ENCODE data around the gene UBASH3B. TPM values are rescaled to one million over a fixed set of nuclear protein-coding genes. Genes with fewer than 3 reads are reported as not detected.

Gene UBASH3B
- total RNA-seq, 1 donor from 2014 or later: 17.9 TPM

DNA sequence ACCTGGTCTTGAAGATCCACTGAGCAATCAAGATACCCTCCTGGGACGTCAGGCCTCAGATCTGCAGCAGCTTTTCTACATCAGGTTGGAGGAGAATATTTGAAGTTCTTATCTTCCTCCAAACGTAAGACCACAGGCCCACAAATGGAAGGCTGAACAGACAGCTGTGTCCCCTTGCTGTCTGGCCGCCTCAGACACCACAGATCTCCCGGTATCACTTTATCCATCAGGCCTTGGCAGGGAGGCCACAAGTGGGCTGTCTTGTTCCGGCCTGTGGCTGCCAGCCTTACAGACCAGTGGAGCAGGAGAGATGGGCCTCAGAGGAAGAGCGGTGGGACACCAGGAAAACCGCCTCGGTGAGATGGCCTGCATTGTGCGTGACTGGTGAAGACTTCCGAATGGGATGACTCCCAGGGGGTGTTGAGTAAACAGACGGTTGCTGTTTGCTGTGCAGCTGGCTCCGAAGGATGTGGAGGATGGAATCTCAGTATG, 15.9 kb downstream of the UBASH3B start:
- no peak overlapping the region for H3K27ac Mint-ChIP-seq
- H3K36me3 Mint-ChIP-seq (ENCODE audit: low read depth): peaks cover 11% of the 10 kb centered on the region
- intact Hi-C loops (cut with micrococcal nuclease): no loop called here
- H3K9me3 Mint-ChIP-seq: peaks cover 6% of the 10 kb centered on the region
- DNase-seq (ENCODE audit: low spot score): no peak
- H3K4me3 Mint-ChIP-seq: no peak overlapping the region
- peaks cover 10% of the 10 kb centered on the region for H3K27me3 Mint-ChIP-seq (ENCODE audit: insufficient read depth)
- peaks cover 40% of the 10 kb centered on the region for H3K4me1 Mint-ChIP-seq (ENCODE audit: low read depth)

DNA sequence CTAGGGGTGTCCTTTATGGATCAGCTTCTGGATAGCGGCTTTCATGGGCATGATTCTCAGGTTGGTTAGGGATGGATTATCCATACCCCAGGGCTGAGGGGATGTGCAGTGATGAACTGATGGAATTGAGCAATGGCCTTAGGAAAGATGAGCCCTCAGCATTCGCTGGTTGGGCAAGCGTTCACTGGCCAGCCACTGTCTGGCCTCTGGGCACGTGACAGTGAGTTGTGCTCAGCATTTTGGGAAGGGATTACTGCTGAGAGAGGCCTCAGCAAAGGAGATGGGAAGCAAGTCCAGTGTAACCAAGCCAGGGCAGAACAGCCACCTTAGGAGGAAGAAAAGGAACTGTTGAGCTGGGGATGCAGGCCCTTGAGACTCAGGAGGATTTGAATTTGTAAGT, 17.4 kb downstream of the UBASH3B start:
- no peak for DNase-seq (ENCODE audit: low spot score)
- intact Hi-C loops (cut with micrococcal nuclease): no loop called here
- H3K4me1 Mint-ChIP-seq (ENCODE audit: low read depth): peaks cover 40% of the 10 kb centered on the region

DNA sequence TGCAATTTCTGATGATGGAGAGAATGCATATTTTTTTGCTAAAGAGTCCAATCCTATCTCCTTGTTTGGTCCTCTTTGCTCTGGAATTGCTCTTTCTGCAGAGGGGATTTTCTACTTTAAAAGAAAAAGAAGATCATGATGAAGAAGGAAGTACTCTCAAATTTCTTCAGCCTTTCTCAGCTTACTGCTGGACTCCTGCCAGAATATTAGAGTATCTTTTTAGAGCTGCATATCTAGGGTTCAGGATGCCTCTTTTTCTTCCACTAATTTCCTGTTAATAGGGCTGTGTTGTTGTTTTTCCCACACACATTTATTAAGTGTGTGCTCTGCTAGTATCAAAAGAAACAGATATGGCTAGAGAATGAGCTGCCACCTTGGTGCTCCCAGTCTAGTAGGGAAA, 18.2 kb downstream of the UBASH3B start:
- intact Hi-C loops (cut with micrococcal nuclease): no loop called here
- H3K4me1 Mint-ChIP-seq (ENCODE audit: low read depth): peaks cover 33% of the 10 kb centered on the region

More for the DNA sequence above, 17.4 kb downstream of the UBASH3B start:
- H3K27ac Mint-ChIP-seq: no peak overlapping the region
- peaks cover 10% of the 10 kb centered on the region for H3K36me3 Mint-ChIP-seq (ENCODE audit: low read depth)
- peaks cover 6% of the 10 kb centered on the region for H3K9me3 Mint-ChIP-seq
- H3K4me3 Mint-ChIP-seq: no peak overlapping the region
- peaks cover 14% of the 10 kb centered on the region for H3K27me3 Mint-ChIP-seq (ENCODE audit: insufficient read depth)

DNA sequence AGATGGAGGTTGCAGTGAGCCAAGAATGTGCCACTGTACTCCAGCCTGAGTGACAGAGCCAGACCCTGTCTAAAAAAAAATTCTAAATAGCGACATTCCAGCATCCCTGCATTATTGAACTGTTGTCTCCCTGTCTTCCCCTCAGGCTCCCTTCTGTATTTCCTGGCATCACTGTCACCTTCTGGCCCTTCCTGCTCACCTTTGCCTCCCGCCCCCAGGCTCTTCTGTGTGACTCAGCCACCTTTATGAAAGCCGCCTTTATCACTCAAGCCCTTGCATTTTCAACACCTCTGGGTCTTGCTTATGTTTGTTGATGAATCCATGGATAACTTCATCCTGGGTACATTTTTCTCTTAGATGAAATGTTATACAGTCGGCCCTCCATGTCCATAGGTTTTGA, 21.1 kb downstream of the UBASH3B start:
- Mint-ChIP-seq H3K4me3 (peak overlapping the region; percentile 11), H3K27ac (peak overlapping the region; percentile 65), H3K36me3 (ENCODE audit: low read depth) (peaks cover 2% of the 10 kb centered on the region), H3K4me1 (ENCODE audit: low read depth) (peaks cover 24% of the 10 kb centered on the region), H3K9me3 (no peaks in the 10 kb centered on the region), H3K27me3 (ENCODE audit: insufficient read depth) (peaks cover 14% of the 10 kb centered on the region)
- intact Hi-C loops (cut with micrococcal nuclease): no loop called here
- DNase-seq (ENCODE audit: low spot score): no peak

More for the DNA sequence above, 18.2 kb downstream of the UBASH3B start:
- Mint-ChIP-seq H3K9me3 (peaks cover 6% of the 10 kb centered on the region), H3K4me3 (no peak overlapping the region), H3K27me3 (ENCODE audit: insufficient read depth) (peaks cover 11% of the 10 kb centered on the region), H3K36me3 (ENCODE audit: low read depth) (peaks cover 5% of the 10 kb centered on the region), H3K27ac (no peak overlapping the region)
- no peak for DNase-seq (ENCODE audit: low spot score)

DNA sequence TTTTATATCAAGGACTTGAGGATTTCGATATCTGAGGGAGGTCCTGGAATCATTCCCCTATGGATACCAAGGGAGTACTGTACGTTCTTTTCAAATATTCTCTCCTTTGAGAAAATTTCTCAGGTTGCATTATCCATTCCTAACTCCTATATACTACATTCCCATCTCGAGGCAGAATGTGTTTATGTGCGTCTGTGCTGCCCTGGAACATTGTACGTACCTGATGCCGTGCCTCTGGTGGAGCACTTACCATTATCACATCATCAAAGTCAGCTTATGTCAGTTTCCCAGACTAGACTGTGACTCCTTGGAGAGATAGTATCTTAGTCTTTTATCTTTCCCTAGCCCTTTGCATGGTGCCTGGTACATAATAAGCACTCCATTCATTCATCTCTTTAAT, 21.7 kb downstream of the UBASH3B start:
- intact Hi-C loops (cut with micrococcal nuclease): no loop called here
- no peak overlapping the region for H3K4me3 Mint-ChIP-seq
- H3K36me3 Mint-ChIP-seq (ENCODE audit: low read depth): peaks cover 2% of the 10 kb centered on the region
- H3K27me3 Mint-ChIP-seq (ENCODE audit: insufficient read depth): peaks cover 14% of the 10 kb centered on the region
- H3K27ac Mint-ChIP-seq: no peak overlapping the region
- DNase-seq (ENCODE audit: low spot score): no peak
- peaks cover 24% of the 10 kb centered on the region for H3K4me1 Mint-ChIP-seq (ENCODE audit: low read depth)
- H3K9me3 Mint-ChIP-seq: no peaks in the 10 kb centered on the region

DNA sequence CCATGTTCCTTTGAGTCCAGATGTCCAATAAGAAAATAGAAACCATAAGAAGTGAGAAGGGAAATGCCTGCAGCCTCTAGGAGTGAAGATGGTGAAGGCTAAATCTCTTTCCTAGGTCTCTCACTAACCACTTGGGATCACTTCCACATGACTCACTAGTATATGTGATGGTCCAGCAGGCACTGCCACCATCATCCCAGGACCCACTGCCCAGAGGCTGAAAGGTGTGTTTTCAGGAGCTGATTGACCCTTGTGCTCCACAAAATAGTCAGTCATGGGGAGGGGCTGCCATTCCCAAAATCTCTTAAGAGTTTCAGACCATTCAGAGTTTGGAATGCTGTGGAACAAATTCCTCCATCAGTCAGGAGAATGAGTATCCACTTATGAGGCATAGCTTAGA, 22.9 kb downstream of the UBASH3B start:
- Mint-ChIP-seq H3K9me3 (no peaks in the 10 kb centered on the region), H3K4me3 (no peak overlapping the region), H3K36me3 (ENCODE audit: low read depth) (peaks cover 2% of the 10 kb centered on the region), H3K27me3 (ENCODE audit: insufficient read depth) (peaks cover 14% of the 10 kb centered on the region), H3K4me1 (ENCODE audit: low read depth) (peaks cover 24% of the 10 kb centered on the region), H3K27ac (no peak overlapping the region)
- no peak for DNase-seq (ENCODE audit: low spot score)
- intact Hi-C loops (cut with micrococcal nuclease): no loop called here

DNA sequence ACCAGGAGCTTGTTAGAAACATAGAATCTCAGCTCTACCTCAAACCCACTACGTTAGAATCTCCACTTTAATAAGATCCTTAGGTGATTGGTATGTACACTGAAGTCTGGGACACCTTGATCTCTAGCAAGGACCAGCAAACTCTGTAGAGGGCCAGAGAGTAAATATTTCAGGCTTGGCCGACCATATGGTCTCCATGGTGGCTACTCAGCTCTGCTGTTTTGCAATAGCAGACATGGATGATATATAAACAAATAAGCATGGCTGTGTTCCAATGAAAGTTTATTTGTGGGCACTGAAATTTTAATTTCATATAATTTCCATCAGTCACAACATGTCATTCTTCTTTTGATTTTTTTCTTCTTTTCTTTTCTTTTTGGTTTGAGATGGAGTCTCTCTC, 23.9 kb downstream of the UBASH3B start:
- intact Hi-C loops (cut with micrococcal nuclease): no loop called here
- no peak overlapping the region for H3K4me3 Mint-ChIP-seq
- DNase-seq (ENCODE audit: low spot score): no peak
- H3K4me1 Mint-ChIP-seq (ENCODE audit: low read depth): peaks cover 24% of the 10 kb centered on the region
- peaks cover 2% of the 10 kb centered on the region for H3K36me3 Mint-ChIP-seq (ENCODE audit: low read depth)
- no peaks in the 10 kb centered on the region for H3K9me3 Mint-ChIP-seq
- H3K27ac Mint-ChIP-seq: no peak overlapping the region
- H3K27me3 Mint-ChIP-seq (ENCODE audit: insufficient read depth): peaks cover 14% of the 10 kb centered on the region

DNA sequence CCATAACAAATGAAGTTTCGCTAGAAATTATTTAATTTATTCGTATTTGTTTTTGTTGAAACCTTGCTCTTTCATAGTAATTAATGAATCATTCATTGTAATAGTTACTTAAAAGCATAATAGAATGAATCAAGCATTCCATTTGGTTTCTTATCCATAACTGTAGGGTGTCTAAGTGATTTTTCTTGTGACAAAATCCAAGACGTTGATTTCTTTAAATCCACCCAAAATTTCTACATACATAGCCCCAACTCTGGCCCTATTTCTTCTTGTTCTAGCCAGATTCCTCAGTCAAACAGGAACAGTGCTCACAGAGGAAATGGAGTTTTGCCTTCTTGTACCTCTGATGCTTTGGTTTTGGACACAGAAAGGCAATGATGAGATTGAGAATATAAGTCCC, 25.5 kb downstream of the UBASH3B start:
- intact Hi-C loops (cut with micrococcal nuclease): no loop called here
- Mint-ChIP-seq H3K4me3 (no peak overlapping the region), H3K27ac (no peak overlapping the region), H3K27me3 (ENCODE audit: insufficient read depth) (peaks cover 14% of the 10 kb centered on the region), H3K36me3 (ENCODE audit: low read depth) (peaks cover 2% of the 10 kb centered on the region), H3K9me3 (no peaks in the 10 kb centered on the region), H3K4me1 (ENCODE audit: low read depth) (peaks cover 13% of the 10 kb centered on the region)
- DNase-seq (ENCODE audit: low spot score): no peak

DNA sequence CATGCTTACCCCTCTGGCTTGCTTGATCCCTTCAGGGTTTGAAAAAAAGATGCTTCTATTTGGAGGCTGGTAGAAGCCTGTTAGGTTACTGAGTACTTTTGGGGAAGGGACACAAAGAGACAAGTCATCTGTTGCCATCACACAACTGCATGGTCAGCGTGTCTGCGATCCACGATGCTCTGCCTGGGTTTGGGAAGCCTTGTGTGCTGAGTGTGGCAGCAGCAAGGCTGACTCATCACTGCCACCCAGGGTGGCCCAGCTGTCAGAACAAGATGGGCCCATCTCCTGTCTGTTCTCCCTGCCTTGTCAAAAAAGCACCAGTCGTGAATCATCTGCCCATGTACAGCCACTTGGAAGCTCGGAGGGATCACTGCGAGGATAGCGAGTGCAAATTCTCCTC, 26.2 kb downstream of the UBASH3B start:
- Mint-ChIP-seq H3K27me3 (ENCODE audit: insufficient read depth) (peaks cover 17% of the 10 kb centered on the region), H3K4me3 (no peak overlapping the region), H3K9me3 (no peaks in the 10 kb centered on the region), H3K27ac (no peak overlapping the region), H3K36me3 (ENCODE audit: low read depth) (peaks cover under 1% of the 10 kb centered on the region), H3K4me1 (ENCODE audit: low read depth) (peaks cover 7% of the 10 kb centered on the region)
- DNase-seq (ENCODE audit: low spot score): no peak
- intact Hi-C loops (cut with micrococcal nuclease): no loop called here

DNA sequence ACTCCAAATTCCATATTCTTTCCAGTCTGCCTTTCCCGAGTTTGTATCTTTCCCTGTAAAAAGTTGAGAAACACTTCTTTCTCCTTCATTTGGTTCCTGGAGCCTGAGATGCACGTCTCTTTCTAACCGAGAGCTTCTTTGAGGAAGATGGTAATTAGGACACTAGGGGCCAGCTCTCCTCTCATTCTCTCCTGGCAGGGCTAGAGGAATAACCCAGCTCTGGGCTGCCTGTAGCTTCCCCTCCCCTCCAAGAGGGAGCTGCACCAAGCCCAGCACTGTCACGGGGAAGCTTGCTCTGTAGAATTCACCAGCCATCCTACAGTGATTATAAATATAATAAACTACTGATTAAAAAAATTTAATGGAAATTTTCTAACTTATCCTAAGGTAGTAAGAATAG, 26.9 kb downstream of the UBASH3B start:
- Mint-ChIP-seq H3K4me1 (ENCODE audit: low read depth) (peaks cover 5% of the 10 kb centered on the region), H3K9me3 (no peaks in the 10 kb centered on the region), H3K4me3 (no peak overlapping the region), H3K27me3 (ENCODE audit: insufficient read depth) (peaks cover 10% of the 10 kb centered on the region), H3K36me3 (ENCODE audit: low read depth) (peaks cover 2% of the 10 kb centered on the region), H3K27ac (no peak overlapping the region)
- DNase-seq (ENCODE audit: low spot score): no peak
- intact Hi-C loops (cut with micrococcal nuclease): no loop called here

DNA sequence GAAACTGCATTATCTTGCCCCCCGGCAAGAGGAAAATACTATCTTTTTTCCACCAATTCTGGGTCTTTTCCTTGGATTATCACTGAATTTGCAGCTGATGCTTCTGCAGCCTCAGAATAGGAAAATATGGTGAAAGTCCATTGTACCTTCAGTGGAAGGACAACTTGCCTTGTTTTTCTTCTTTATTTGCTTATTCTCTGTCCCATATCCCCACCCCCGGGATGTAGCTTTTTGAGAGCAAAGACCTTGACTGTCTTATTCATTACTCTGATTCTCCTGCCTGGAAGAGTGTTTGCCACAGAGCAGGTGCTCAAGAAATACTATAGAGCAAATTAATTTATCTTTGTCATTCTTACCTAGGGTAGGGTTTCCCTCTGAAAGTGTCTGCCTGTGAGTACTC, 29.5 kb downstream of the UBASH3B start:
- Mint-ChIP-seq H3K9me3 (no peaks in the 10 kb centered on the region), H3K27ac (no peak overlapping the region), H3K36me3 (ENCODE audit: low read depth) (peaks cover 2% of the 10 kb centered on the region), H3K4me3 (no peak overlapping the region), H3K4me1 (ENCODE audit: low read depth) (peaks cover 5% of the 10 kb centered on the region), H3K27me3 (ENCODE audit: insufficient read depth) (peaks cover 8% of the 10 kb centered on the region)
- intact Hi-C loops (cut with micrococcal nuclease): no loop called here
- DNase-seq (ENCODE audit: low spot score): no peak

DNA sequence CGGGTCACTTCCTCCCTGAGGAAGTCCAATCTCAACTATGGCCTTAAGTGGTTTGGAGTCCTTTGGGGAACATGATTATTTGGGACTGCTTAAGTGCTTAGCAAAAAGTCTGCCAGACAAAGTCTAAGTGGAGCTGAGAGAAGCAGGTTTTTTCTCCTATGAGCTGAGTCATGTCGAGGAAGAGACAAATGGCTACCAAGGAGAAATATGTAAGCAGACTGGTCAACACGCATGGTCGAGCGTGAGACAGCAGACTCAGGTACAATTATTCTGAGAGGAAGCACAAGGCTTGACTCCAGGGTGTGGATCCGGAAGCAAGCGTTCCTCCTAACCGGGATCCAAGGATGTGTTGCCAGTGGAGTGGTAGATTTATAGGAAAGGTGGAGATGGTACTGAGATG, 30.6 kb downstream of the UBASH3B start:
- H3K4me3 Mint-ChIP-seq: no peak overlapping the region
- H3K27ac Mint-ChIP-seq: no peak overlapping the region
- H3K36me3 Mint-ChIP-seq (ENCODE audit: low read depth): peaks cover 2% of the 10 kb centered on the region
- peaks cover 8% of the 10 kb centered on the region for H3K27me3 Mint-ChIP-seq (ENCODE audit: insufficient read depth)
- no peaks in the 10 kb centered on the region for H3K9me3 Mint-ChIP-seq
- intact Hi-C loops (cut with micrococcal nuclease): no loop called here
- no peak for DNase-seq (ENCODE audit: low spot score)
- H3K4me1 Mint-ChIP-seq (ENCODE audit: low read depth): peaks cover 14% of the 10 kb centered on the region

DNA sequence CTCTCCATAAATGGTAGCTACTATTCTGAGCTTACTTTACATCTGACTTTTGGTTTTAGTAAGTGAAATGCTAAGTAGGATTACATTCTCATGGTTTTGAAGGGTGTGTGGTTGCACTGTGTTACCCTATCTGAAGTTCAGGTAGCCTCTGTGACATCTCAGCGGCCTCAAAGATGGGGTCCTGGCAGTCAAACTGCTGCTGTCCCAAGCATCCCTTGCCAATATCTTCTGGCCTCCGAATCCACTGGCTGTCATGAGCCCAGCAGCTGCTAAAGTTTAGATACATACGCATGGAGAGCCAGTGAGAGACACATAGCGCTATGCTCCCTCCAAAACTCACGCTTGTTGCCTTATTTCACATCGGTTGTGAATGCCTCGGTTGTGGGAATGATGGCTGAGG, 34.9 kb downstream of the UBASH3B start:
- Mint-ChIP-seq H3K27me3 (ENCODE audit: insufficient read depth) (peaks cover 13% of the 10 kb centered on the region), H3K4me3 (peak overlapping the region; percentile 17), H3K4me1 (ENCODE audit: low read depth) (peaks cover 44% of the 10 kb centered on the region), H3K27ac (peak overlapping the region; percentile 47), H3K36me3 (ENCODE audit: low read depth) (peaks cover 7% of the 10 kb centered on the region), H3K9me3 (no peaks in the 10 kb centered on the region)
- DNase-seq (ENCODE audit: low spot score): no peak
- intact Hi-C loops (cut with micrococcal nuclease): no loop called here
